GM19467 (cell line): ENCODE measurements around the gene FAM168A.

Source experiments
- ATAC-seq: cut with Tn5 transposase; IDR thresholded peaks from one replicate; pipeline ENCODE4 v1.9.1; 2021; ENCODE audit warnings: mild to moderate bottlenecking, moderate library complexity; ENCODE audit not compliant: unreplicated experiment

FAM168A gene, protein sequence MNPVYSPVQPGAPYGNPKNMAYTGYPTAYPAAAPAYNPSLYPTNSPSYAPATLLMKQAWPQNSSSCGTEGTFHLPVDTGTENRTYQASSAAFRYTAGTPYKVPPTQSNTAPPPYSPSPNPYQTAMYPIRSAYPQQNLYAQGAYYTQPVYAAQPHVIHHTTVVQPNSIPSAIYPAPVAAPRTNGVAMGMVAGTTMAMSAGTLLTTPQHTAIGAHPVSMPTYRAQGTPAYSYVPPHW

DNA sequence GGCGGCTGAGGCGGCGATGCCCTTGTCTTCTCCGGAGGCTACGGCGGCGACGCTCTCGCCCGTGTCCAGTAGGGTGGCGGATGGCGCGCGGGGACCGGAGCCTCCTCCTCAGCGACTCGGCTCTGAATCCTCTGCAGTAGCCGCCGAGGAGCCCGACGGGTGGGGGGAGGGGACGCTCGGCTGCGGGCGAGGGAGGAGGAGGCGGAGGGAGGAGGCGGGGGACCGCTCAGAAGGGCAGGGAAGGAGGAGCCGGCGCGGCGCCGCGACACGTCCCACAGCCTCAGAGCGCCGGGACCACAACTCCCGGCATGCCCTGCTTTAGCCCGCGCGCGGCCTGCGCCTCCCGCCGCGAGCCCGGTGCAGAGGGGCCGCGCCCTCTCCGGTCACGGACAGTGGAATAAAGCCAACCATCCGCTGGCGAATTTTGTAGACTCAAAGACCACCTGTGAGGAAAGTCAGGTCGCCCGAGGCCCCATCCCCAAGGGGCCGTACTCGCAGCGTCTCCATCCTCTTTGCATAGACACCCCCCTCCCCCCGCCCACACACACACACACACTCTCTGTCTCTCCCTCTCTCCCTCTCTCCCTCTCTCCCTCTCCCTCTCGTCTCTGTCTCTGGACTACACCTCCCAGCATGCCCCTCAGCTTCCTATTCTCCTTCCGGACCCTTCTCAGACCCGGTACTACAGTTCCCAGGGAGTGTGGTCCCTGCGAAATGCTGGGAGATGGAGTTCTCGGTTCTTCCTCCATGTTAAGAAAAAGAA lies at the start of gene FAM168A:
Gene FAM168A, minus strand, starts transcription at position 157 of the 763 bp plus-strand sequence. CDS start 129,638 bp downstream, outside the sequence.
- ATAC-seq: peak; percentile 93

DNA sequence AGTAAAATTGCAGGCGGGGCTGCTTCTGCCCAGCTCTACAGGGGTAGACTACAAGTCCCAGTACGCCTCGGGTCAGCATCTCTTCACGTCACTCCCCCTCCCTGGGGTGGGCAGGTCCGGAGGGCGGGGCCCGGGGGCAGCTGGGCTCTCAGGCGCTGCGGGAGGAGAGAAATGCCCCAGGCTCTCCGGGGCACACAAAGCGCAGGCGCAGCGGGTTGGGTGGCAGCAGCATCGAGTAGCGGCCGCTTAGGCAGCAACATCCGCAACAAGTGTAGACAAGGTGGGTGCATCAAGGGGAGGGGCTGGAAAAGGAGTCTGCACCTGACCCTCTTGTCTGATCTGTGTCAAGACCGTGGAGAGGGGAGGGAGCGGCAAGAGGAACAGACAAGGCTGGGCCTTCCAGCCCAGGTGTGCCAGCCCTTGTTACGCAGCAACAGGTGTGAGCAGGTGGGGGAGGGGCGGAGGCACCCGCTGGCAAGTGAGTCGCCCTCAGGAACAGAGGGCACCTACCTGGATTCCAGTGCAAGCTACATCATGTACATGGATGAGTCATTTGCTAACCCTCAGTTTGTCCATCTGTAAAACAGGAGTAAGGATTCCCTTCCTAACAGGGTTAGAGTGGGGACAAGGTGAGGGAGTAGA lies 49.7 kb upstream of the FAM168A start:
- peak; percentile 71 for ATAC-seq

DNA sequence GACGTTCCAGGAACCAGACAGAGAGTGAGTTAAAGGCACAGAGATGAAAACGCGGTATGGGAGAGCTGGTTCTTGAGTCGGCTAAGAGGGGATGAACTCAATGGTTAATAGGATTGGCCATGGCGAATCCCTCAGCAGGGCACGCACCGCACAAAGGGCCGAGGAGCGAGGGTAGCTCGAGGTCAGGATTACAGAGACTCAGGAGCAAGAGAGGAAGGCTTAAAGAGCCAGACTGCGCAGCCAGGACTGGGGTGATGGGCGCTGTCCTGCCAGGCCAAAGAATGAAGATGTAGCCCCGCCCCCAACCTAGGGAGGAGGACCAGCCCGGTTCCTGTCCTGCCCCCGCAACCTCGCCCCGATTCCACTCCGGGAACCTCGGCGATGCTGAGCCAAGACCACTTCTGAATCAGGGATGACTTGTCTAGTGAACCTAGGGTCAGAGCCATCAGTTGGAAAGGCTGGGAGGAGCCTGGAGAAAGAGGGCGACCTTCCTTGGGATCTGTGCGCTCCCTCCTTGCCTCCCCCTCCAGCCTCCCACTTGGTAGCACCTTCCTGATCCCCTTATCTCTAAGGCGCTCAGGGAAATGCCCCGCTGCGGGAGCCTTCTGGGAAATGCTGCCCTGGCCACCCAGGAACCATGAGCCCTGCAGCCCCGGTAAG lies 48.2 kb upstream of the FAM168A start, which contains the start of gene PLEKHB1:
Gene PLEKHB1, plus strand, starts transcription at position 610 of the 660 bp plus-strand sequence. Its CDS starts 28 bp downstream, at position 638.
- ATAC-seq: no peak

DNA sequence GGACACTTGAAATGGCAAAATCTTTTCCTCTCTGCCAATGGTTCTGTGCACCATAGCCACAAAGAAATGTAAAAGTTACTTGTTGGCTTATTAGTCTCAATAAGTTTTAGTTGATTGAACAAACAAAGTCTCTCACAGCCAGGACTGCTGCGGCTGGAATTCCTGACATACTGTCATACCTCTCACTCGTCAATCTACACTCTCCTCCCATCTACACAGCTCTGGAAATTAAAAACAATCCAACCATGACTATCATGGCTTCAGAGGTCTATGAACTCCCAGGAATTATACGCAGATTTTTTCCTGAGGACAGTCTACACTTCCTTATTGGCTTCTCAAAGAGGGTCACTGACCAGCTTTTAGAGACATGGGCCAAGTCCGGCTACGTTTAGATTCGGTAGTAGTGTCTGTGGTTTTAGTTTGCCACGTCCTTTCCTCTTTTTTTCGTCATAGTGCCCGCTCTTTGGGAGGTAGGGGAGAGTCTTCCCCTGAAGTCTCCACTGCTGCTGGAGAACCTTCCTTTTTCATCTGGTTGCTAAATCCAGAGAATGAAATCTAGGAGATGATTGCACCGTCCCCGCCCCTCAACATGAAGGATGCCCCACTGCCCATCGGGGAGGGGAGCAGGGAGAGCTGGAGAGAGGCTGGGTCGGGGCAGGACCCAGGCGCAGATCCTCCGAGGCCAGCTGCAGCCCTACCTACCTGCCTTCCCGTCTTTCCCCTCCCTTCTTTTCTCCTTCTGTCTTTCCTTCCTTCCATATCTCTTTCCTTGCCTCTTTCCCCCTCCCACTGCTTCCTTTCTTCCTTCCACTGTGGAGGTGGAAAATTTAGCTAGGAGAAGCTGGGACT lies 47.4 kb upstream of the FAM168A start:
- ATAC-seq: no peak

DNA sequence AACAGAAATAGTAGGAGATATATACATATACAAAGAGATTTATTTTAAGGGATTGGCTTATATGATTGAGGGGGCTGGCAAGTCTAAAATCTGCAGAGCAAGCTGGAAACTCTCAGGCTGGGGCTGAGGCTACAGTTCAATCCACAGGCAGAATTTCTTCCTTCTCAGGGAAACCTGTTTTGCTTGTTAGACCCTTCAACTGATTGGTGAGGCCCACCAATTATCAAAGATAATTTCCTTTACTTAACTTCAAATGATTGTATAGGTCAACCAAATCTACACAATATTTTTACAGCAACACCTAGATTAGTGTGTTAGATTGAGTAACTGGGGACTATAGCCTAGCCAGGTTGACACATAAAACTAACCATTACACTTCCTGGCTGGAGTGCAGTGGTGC lies 43.8 kb upstream of the FAM168A start:
- no peak for ATAC-seq

DNA sequence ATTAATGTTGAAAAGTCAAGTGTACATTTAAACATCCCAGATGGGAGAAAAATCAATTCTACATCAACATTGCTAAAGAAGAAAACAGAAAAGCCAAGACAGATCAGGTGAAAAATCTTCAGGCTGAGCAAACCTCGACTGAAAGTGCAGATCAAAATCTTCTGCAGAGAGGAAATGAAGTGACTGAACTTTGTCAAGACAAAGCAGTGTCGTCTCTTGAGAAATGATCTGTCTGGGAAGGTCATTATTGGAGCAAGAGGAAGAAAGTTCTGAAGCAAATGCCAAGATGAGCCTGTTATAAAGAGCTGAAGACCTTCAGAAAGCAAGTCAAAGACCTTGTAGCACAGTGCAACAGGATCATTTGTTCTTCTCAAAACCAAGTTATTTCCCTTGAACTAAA lies 42.7 kb upstream of the FAM168A start:
- ATAC-seq: no peak

DNA sequence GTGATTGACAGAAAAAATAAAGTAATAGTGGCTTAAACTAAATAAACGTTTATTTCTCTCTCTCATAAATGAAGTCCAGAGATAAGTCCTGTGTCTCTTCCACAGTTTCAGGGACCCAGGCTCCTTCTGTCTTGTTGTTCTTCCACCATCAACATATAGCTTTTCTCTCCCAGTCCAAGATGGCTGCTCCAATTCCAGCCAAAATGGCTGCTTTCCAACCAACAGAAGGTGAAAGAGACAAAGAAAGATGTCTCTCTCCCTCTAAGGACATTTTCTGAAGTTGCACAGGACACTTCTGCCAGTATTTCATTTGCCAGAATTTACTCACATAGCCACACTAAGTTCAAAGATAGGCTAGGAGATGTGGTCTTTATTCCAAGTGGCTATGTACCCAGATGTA lies 39.1 kb upstream of the FAM168A start:
- ATAC-seq: no peak

DNA sequence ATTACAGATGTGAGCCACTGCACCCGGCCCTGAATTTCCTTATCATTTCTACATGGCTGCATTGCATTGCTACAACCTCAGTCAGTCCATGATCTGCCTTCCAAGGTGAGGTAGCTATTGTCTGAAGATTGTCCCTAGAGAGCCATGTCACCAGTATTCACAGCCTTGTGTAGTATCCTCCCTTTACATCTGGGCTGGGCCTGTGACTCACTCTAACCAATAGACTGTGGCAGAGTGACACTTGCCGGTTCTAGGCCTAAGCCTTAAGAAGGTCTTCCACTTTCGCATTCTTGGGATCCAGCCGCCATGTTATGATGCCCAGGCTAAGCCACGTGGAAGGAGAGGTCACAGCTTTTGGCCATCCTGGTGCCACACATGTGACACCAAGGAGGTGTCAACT lies 38.3 kb upstream of the FAM168A start:
- ATAC-seq: no peak

DNA sequence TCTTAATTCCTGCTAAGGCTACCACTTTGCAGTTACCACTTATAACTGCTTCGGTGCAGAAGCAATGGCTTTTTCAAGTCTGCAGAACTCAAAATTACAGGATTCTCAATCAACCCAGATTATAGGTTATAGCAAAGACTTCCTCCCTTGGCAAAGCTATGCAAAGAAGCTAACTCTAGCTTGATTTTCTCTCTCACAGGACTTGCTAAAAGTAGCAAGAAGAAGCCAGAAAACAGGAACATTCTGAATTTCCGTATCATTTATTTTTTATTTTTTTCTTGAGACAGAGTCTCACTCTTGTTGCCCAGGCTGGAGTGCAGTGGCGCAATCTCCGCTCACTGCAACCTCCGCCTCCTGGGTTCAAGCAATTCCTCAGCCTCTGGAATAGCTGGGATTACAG lies 37.8 kb upstream of the FAM168A start:
- no peak for ATAC-seq

DNA sequence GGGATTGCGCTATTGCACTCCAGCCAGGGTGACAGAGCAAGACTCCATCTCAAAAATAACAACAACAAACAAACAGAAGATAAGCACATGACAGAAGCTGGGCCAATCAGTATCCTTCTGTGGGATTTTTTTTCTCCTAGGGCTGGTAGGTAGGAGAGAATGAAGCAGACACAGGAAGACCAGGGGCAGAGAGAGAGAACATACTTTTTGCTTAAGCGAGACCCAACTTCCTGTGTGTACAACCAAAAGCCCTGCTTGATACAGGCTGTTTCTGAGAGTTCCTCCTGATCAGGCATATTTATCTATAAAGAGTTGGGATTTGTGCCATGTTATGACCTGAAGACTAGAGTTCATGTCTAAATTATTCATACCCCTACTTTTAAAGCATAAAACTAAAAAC lies 36.1 kb upstream of the FAM168A start:
- no peak for ATAC-seq

DNA sequence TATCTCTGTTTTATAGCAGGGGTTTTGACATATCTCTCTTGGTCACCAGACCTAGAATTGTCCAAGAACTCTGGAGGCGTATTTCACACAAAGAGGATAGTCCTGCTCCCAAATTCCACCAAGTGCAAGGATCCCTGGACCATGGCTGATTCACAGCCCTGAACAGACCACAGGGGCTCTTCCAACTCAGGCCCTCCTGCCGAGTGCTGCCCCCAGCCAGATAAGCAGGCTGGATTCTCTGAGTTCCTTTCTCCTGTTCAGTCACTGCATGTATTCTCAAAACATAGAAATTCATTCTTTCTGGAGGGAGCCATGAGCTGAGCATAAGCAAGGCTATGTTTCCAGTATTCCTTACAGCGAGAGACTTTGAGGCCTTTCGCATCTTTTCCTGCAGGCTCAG lies 35.1 kb upstream of the FAM168A start:
- ATAC-seq: no peak

DNA sequence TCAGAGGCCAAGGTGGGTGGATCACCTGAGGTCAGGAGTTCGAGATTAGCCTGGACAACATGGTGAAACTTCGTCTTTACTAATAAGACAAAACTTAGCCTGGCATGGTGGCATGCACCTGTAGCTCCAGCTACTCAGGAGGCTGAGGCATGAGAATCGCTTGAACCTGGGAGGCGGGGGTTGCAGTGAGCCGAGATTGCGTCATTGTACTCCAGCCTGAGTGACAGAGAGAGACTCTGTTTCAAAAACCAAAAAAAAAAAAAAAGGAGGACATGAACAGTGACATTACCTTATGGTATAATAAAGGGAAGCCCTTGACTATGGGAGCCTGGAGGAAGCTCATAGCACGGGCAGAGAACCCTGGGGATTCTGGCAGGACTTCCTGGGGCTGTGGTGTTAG lies 32.0 kb upstream of the FAM168A start:
- ATAC-seq: no peak

DNA sequence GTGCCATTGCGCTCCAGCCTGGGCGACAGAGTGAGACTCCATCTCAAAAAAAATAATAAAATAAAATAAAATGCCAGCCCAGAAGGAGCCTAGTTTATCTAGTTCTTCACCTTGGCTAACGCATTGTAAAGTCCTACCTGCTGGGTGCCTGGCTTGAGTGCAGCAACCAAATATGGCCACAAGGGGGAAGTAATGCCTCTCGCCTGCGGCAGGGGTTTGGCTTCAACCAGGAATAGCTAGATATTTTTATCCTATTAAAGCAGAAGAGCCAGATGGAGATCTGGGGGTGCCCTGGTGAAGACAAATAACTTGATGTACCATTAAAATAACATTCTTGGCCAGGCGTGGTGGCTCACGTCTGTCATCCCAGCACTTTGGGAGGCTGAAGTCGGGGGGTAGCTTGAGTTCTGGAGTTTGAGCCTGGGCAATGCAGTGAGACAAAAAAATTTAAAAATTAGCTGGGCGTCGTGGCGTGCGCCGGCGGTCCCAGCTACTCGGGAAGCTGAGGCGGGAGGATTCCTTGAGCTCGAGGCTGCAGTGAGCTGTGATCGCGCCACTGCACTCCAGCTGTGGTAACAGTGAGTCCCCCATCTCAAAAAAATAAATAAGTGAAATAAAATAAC lies 27.9 kb upstream of the FAM168A start:
- no peak for ATAC-seq

DNA sequence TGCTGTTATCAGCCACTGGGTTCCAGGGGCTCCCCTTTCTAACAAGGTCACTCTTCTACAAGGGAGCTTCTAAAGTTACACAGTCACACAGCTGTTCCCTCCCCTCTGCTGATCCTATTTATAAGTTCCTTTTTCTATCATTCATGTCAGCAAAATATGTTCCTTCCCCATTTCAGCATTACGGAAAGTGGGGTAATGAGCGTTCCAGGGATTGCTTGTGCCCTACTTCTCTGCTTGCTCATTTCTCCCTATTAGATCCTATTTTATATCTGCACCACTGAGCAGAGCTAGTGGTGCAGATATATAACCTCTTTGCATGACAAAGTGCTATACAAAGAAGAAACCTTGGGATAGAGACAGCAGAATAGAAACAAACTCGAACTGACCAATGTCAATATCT lies 25.8 kb upstream of the FAM168A start:
- no peak for ATAC-seq

DNA sequence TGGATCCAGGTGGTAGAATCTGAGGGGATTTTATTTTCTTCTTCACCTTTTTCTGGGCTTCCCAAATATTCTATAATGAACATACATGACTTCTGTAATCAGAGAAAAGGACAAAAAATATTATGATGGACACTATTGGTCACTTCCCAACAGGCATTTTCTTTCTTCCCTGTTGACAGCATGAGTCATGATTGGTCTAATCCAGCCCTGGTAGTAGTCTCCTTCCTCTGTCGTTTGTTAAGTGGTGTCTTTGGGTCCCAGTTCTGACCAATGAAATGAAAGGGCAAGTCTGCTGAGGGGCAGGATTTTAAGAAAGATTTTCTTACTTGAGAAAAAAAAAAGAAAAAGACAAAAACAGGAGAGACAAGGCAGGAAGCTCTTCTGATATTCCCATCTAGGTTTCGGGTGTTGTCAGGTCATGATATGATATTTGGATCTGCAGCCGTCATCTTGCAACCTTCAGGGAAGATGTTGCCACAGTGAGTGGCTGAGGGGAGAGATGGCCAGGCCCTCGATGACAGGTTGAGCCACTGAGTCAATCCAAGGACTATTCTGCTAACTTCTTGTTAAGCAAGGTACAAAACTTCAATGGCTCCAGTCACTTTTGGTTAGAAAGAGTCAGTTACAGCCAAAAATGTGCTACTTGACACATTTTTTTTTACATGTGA lies 25.1 kb upstream of the FAM168A start:
- ATAC-seq: no peak

DNA sequence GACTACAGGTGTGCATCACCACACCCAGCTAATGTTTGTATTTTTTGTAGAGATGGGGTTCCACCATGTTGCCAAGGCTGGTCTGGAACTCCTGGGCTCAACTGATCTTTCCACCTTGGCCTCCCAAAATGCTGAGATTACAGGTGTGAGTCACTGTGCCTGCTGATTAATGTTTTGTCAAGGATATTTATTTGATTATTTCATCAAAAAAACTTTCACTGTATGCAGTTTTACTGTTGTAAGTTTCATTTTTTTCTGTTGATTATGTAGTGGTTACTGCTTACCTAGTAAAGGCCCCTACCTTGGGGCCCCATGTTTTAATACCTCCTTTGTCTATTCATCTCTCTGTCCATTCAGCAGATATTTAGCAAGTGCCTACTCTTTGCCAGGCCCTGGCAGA lies 16.7 kb upstream of the FAM168A start:
- ATAC-seq: no peak

DNA sequence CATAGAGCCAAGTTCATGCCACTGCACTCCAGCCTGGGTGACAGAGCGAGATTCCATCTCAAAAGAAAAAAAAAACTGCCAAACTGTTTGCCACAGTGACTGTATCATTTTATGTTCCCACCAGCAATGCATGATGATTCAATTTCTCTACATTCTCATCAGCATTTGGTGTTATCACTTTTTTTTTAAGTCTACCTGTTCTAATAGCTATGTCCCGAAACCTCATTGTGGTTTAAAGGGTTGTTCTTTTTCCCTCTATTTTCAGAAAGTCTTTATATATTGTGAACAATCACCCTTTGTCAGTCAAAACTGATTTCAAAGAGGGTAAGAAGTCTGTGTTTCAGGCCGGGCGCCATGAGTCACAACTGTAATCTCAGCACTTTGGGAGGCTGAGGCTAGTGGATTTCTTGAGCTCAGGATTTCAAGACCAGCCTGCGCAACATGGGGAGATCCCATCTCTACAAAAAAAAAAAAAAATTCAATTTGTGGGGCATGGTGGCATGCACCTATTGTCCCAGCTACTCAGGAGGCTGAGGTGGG lies 14.8 kb upstream of the FAM168A start:
- ATAC-seq: no peak

DNA sequence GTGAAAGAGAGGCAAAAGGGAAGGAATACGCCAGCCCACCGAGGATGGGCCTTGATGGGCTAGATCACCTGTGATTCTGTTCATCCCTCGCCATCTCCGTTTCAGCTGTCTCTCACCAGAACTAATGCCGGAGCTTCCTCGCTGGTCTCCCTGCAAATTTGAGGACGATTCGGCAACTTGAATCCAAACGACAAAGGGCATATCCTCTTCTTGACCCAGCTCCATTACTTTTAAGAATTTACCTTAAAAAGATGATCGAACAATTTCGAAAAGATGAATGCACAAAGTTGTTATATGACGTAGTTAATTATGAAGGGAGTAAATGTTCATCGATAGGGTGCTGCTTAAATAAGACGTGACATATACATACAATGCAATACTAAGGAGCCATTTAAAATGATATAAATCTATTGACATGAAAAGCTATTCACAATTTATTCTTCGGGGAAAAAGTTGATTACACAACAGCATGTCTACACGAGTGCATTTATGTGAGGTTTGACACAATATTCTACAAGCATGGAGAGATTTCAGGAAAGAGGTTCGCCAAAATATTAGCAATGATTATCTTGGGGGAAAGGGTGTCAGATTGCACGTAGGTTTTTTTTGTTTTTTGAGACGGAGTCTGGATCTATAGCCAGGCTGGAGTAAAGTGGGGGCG lies 937 bp upstream of the FAM168A start:
- no peak for ATAC-seq
